ENCODE measurements around the gene AP2A1. TPM values are rescaled to one million over a fixed set of nuclear protein-coding genes. Genes with fewer than 3 reads are reported as not detected.

Gene AP2A1
- total and polyA plus RNA-seq, 2 donors (not counting 3 experiments of a cell fraction or from before 2014, with no cell fraction given): 108 to 113 TPM

DNA sequence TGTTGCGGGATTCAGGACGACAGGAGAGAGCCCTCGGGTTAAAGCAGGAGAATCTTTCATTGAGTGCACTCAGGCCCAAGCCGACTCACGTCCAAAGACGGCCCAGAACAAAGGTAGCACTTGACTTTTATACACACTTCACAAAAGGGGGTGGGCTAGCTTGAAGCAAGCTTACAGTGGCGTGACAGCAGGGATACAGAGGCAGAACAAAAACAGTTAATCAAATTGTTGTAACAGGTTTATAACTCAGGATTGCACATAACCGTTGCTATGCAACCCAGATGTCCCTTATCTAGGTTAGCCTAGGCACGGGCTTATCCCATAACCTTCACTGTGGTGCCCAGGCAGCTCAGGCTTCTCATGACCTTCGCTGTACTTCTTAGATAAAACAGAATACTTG is 53.3 kb downstream of the AP2A1 start:
- Histone ChIP-seq H3K36me3 (ENCODE audit: control insufficient read depth in 2 of 2, extremely low read depth in 1 of 2, insufficient read depth in 2 of 2, low read length in 2 of 2) (peaks cover 0 to 5% of the 10 kb centered on the region in 2 experiments), H2AFZ (ENCODE audit: low read depth, low read length) (no peak overlapping the region), H3K4me1 (ENCODE audit: control insufficient read depth, extremely low read depth, insufficient read depth, low read length) (peaks cover 13% of the 10 kb centered on the region), H3K9me3 (replicated peaks; ENCODE audit: control insufficient read depth, insufficient read depth, low read length) (no peaks in the 10 kb centered on the region), H3K27me3 (ENCODE audit: control insufficient read depth in 2 of 2, insufficient read depth in 2 of 2, low read length in 2 of 2) (no peaks in the 10 kb centered on the region), H3K4me2 (ENCODE audit: insufficient read depth, low read length) (no peak overlapping the region), H3K27ac (ENCODE audit: insufficient read depth, low read depth, low read length) (no peak overlapping the region), H3K4me3 (replicated peaks in 1 of 3; ENCODE audit: insufficient read depth in 1 of 3, low read depth in 1 of 3, low read length in 3 of 3) (no peak overlapping the region), H3K9me1 (replicated peaks; ENCODE audit: control insufficient read depth, extremely low read depth, insufficient read depth, low read length) (no peaks in the 10 kb centered on the region), H3K9ac (replicated peaks; ENCODE audit: extremely low read depth, insufficient read depth, low read length) (no peak overlapping the region), H3K79me2 (ENCODE audit: control insufficient read depth, insufficient read depth, low read length) (peaks cover 24% of the 10 kb centered on the region), H4K20me1 (replicated peaks; ENCODE audit: control insufficient read depth, extremely low read depth, insufficient read depth, low read length) (no peaks in the 10 kb centered on the region)
- no TSS peak for BruUV-seq (replicated peaks)
- intact Hi-C loops (cut with micrococcal nuclease): no loop called here
- POLR2A ChIA-PET: no interaction called here
- DNase-seq (ENCODE audit: low read depth, low spot score) (no peak), FAIRE-seq (no peak)
- TF ChIP-seq MYC (IDR thresholded peaks at IDR 0.05; ENCODE audit: low read depth, low read length) (no peak), CTCF (IDR thresholded peaks at IDR 0.05; ENCODE audit: extremely low read depth in 1 of 2, insufficient read depth in 1 of 2, low read depth in 1 of 2, low read length in 2 of 2) (no peak), POLR2AphosphoS5 (IDR thresholded peaks at IDR 0.05; ENCODE audit: insufficient read depth, low read depth, low read length) (no peak), EZH2 (IDR thresholded peaks at IDR 0.05; ENCODE audit: borderline replicate concordance, low read depth, low read length, severe bottlenecking) (no peak), GATA2 (IDR thresholded peaks at IDR 0.05; ENCODE audit: insufficient read depth, insufficient read length, low read depth, low read length) (no peak), FOS (IDR thresholded peaks at IDR 0.05; ENCODE audit: borderline replicate concordance, insufficient read depth, low read length) (no peak), JUN (IDR thresholded peaks at IDR 0.05; ENCODE audit: borderline replicate concordance, insufficient read depth, insufficient read length, low read depth) (no peak), POLR2A (IDR thresholded peaks at IDR 0.05; ENCODE audit: low read depth, low read length) (no peak)
- TF ChIP-seq, protein P1, sequence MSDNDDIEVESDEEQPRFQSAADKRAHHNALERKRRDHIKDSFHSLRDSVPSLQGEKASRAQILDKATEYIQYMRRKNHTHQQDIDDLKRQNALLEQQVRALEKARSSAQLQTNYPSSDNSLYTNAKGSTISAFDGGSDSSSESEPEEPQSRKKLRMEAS (IDR thresholded peaks at IDR 0.05; ENCODE audit: insufficient read depth, insufficient read length): no peak
- dilution Hi-C loops (cut with MboI; ENCODE audit: extremely low pct_ligation_motif_present, low sequenced_read_pairs): no loop called here
- CTCF ChIA-PET: no interaction called here
